Measurements from ENCODE around the gene LIG1. TPM values are rescaled to one million over a fixed set of nuclear protein-coding genes. Genes with fewer than 3 reads are reported as not detected.

Gene LIG1
- total and polyA plus RNA-seq, 2 experiments from 2014 or later, result 79.3 to 96.9 TPM

- Histone ChIP-seq H3F3A (replicated peaks; ENCODE audit: low read depth) (no peaks in the 10 kb centered on the region), H3K36me3 (ENCODE audit: insufficient read depth) (peaks cover 38% of the 10 kb centered on the region), H3K4me2 (no peak overlapping the region), H3K79me2 (replicated peaks; ENCODE audit: insufficient read depth) (no peaks in the 10 kb centered on the region), H3K9me2 (ENCODE audit: insufficient read depth) (no peaks in the 10 kb centered on the region), H2AFZ (no peak overlapping the region), H3K4me1 (ENCODE audit: insufficient read depth) (no peaks in the 10 kb centered on the region), H3K27ac (ENCODE audit: low read depth) (no peak overlapping the region), H3K27me3 (ENCODE audit: insufficient read depth) (no peaks in the 10 kb centered on the region), H4K20me1 (replicated peaks; ENCODE audit: insufficient read depth) (peaks cover 6% of the 10 kb centered on the region), H3K4me3 (no peak overlapping the region)
- DNase-seq (ENCODE audit: low spot score), result no peak
- H3K27ac Mint-ChIP-seq, result no peak overlapping the region
- H3K36me3 Mint-ChIP-seq (ENCODE audit: low read depth), result peaks cover 70% of the 10 kb centered on the region
- no peaks in the 10 kb centered on the region for H3K4me1 Mint-ChIP-seq
- no peaks in the 10 kb centered on the region for H3K9me3 Mint-ChIP-seq
- H3K27me3 Mint-ChIP-seq (ENCODE audit: insufficient read depth, low read depth, poor library complexity), result peaks cover 2% of the 10 kb centered on the region
- no peak overlapping the region for H3K4me3 Mint-ChIP-seq
- TF ChIP-seq EZH2phosphoT487 (IDR thresholded peaks at IDR 0.05; ENCODE audit: unreplicated experiment), result no peak
- TF ChIP-seq ZNF331 (CRISPR knock-in tag; IDR thresholded peaks at IDR 0.05; ENCODE audit: low read depth), result no peak
- no peak for TF ChIP-seq NANOG (IDR thresholded peaks at IDR 0.05; ENCODE audit: borderline replicate concordance)
- no peak for TF ChIP-seq POLR2AphosphoS5 (IDR thresholded peaks at IDR 0.05; ENCODE audit: low read depth)
- TF ChIP-seq ETS1 (IDR thresholded peaks at IDR 0.05), result no peak
- TF ChIP-seq EZH2 (IDR thresholded peaks at IDR 0.05; ENCODE audit: low read depth, unreplicated experiment), result no peak
- no peak for TF ChIP-seq STAT1 (IDR thresholded peaks at IDR 0.05; ENCODE audit: unreplicated experiment)
- no peak for TF ChIP-seq CREB1 (CRISPR knock-in tag; IDR thresholded peaks at IDR 0.05; ENCODE audit: low read depth)
- no peak for TF ChIP-seq REST (IDR thresholded peaks at IDR 0.05; ENCODE audit: unreplicated experiment)
- ATAC-seq, result no peak
Measured at GRCh38 chr19:48148576-48148975, 21.6 kb downstream of the LIG1 start.

- H3K79me2 ChIP-seq (replicated peaks; ENCODE audit: insufficient read depth), result no peaks in the 10 kb centered on the region
- H3K4me3 Mint-ChIP-seq, result no peak overlapping the region
- H3K4me2 ChIP-seq, result no peak overlapping the region
- H3K27ac ChIP-seq (ENCODE audit: low read depth), result no peak overlapping the region
- H2AFZ ChIP-seq, result no peak overlapping the region
- no peaks in the 10 kb centered on the region for H3F3A ChIP-seq (replicated peaks; ENCODE audit: low read depth)
- H3K4me1 ChIP-seq (ENCODE audit: insufficient read depth), result no peaks in the 10 kb centered on the region
- DNase-seq (ENCODE audit: low spot score) (no peak), ATAC-seq (no peak)
- peaks cover 6% of the 10 kb centered on the region for H4K20me1 ChIP-seq (replicated peaks; ENCODE audit: insufficient read depth)
- no peaks in the 10 kb centered on the region for H3K9me2 ChIP-seq (ENCODE audit: insufficient read depth)
- H3K4me3 ChIP-seq, result no peak overlapping the region
- no peak overlapping the region for H3K27ac Mint-ChIP-seq
- H3K9me3 Mint-ChIP-seq, result no peaks in the 10 kb centered on the region
- H3K27me3 ChIP-seq (ENCODE audit: insufficient read depth), result no peaks in the 10 kb centered on the region
- H3K36me3 Mint-ChIP-seq (ENCODE audit: low read depth), result peaks cover 79% of the 10 kb centered on the region
- H3K36me3 ChIP-seq (ENCODE audit: insufficient read depth), result peaks cover 38% of the 10 kb centered on the region
- H3K27me3 Mint-ChIP-seq (ENCODE audit: insufficient read depth, low read depth, poor library complexity), result peaks cover 2% of the 10 kb centered on the region
- no peaks in the 10 kb centered on the region for H3K4me1 Mint-ChIP-seq
- no peak for TF ChIP-seq CREB1 (CRISPR knock-in tag; IDR thresholded peaks at IDR 0.05; ENCODE audit: low read depth)
- no peak for TF ChIP-seq CTCF (conservative IDR thresholded peaks at IDR 0.05; ENCODE audit: low read depth in 2 of 2)
- TF ChIP-seq ETS1 (IDR thresholded peaks at IDR 0.05), result no peak
Measured at GRCh38 chr19:48147597-48148175, 22.5 kb downstream of the LIG1 start.
